Immature natural killer cell (primary cell): ENCODE measurements around the gene SLC18B1. TPM values are rescaled to one million over a fixed set of nuclear protein-coding genes. Genes with fewer than 3 reads are reported as not detected.
A peak's percentile ranks its signal among the peaks of the same experiment; 100 is the strongest.
"Not testable (repeated sequence)": the region's sequence is repeated elsewhere in the genome, so short reads cannot be mapped to it uniquely, and the experiment has no call there.

Source experiments
- DNase-seq, 3 donors: peaks; one replicate each; pipeline ENCODE4 v3.0.0; 2022; ENCODE audit warnings: mixed read lengths in 1 of 3
- H3K27ac Mint-ChIP-seq, 6 donors: one replicate each; pipeline ENCODE4 v1.8.0; 2020; ENCODE audit warnings: mixed read lengths in 6 of 6, mild to moderate bottlenecking in 5 of 6, inconsistent platforms in 4 of 6, moderate library complexity in 3 of 6
- H3K27me3 Mint-ChIP-seq, 3 donors: one replicate each; pipeline ENCODE4 v1.8.0; 2020 to 2021; ENCODE audit warnings: low read depth in 3 of 3, mild to moderate bottlenecking in 3 of 3, mixed read lengths in 3 of 3, moderate library complexity in 3 of 3, inconsistent platforms in 1 of 3
- H3K36me3 Mint-ChIP-seq, 3 donors: one replicate each; pipeline ENCODE4 v1.8.0; 2020; ENCODE audit warnings: mixed read lengths in 3 of 3, inconsistent platforms in 2 of 3, mild to moderate bottlenecking in 2 of 3
- H3K4me1 Mint-ChIP-seq, 2 donors: one replicate each; pipeline ENCODE4 v1.8.0; 2020; ENCODE audit warnings: inconsistent platforms in 2 of 2, mild to moderate bottlenecking in 2 of 2, mixed read lengths in 2 of 2, moderate library complexity in 1 of 2
- H3K4me3 Mint-ChIP-seq, 5 donors: one replicate each; pipeline ENCODE4 v1.8.0; 2020; ENCODE audit warnings: mild to moderate bottlenecking in 5 of 5, mixed read lengths in 5 of 5, inconsistent platforms in 3 of 5, moderate library complexity in 3 of 5
- H3K9me3 Mint-ChIP-seq, 6 donors: one replicate each; pipeline ENCODE4 v1.8.0; 2020; ENCODE audit warnings: mild to moderate bottlenecking in 6 of 6, mixed read lengths in 6 of 6, inconsistent platforms in 4 of 6, moderate library complexity in 3 of 6
- polyA plus RNA-seq, 3 donors: library from polyadenylated mRNA; unstranded; fragments of 300-500 nt; fragmentation: Illumina TruSeq; gene quantifications; one replicate each; pipeline ENCODE4 v1.2.3, GENCODE V29; 2021

SLC18B1 gene
- polyA plus RNA-seq, 3 donors from 2014 or later: 4.1 to 6.0 (median 4.7) TPM

DNA sequence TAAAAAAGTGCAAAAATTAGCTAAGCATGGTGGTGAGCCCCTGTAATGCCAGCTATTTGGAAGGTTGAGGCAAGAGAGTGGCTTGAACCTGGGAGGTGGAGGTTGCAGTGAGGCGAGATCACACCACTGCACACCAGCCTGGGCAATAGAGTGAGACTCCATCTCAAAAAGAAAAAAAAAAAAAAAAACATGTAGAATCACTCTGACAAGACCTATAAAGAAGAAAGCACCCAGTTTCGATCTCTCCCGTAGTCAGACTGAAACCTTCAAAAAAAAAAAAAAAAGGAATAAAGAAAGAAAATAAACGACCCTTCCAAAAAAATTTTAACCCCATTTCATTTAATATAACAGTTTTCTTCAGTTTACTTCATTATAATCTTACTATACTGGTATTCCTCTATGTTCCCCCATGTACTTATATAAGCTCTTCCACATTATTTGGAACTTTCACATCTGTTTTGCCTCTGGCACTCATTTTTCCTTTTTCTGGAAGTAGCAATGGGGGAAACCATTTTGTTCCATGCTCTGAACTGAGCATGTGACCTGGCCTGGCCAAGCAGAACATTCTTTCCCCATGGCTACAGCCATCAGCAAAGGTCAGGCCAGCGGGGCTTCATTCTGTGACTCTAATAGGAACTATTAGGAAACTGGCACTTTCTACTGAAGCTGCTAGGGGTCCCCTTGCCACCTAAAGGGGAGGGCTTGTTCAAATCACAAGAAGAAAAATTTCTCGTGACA lies 9.6 kb downstream of the SLC18B1 start:
- no peak overlapping the region for H3K4me3 Mint-ChIP-seq
- no peaks in the 10 kb centered on the region for H3K9me3 Mint-ChIP-seq
- no peak for DNase-seq
- peaks cover 3 to 16% (median 16%) of the 10 kb centered on the region in 3 donors for H3K36me3 Mint-ChIP-seq
- no peaks in the 10 kb centered on the region for H3K27me3 Mint-ChIP-seq
- H3K27ac Mint-ChIP-seq: no peak overlapping the region
- H3K4me1 Mint-ChIP-seq: no peaks in the 10 kb centered on the region

DNA sequence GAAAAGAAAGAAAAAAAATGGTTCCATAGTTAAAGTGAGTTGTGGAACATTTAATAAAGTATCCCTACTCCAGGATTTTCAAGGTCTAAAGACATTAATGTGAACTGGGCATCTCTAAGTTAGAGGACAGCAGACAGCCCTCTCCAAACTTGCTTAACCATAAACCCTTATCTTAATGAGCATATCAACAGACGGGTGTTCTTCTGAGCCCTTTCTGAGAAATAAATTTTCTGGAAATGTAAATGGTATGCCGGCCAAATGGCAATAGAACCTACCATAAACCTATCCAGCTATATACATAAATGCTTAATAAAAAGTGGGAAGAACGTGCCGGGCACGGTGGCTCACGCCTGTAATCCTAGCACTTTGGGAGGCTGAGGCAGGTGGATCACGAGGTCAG lies 12.5 kb downstream of the SLC18B1 start:
- Mint-ChIP-seq H3K9me3 (no peaks in the 10 kb centered on the region), H3K27me3 (no peaks in the 10 kb centered on the region), H3K36me3 (peaks cover 3 to 16% (median 9%) of the 10 kb centered on the region in 3 donors), H3K27ac (no peak overlapping the region), H3K4me3 (no peak overlapping the region), H3K4me1 (no peaks in the 10 kb centered on the region)
- DNase-seq: no peak

DNA sequence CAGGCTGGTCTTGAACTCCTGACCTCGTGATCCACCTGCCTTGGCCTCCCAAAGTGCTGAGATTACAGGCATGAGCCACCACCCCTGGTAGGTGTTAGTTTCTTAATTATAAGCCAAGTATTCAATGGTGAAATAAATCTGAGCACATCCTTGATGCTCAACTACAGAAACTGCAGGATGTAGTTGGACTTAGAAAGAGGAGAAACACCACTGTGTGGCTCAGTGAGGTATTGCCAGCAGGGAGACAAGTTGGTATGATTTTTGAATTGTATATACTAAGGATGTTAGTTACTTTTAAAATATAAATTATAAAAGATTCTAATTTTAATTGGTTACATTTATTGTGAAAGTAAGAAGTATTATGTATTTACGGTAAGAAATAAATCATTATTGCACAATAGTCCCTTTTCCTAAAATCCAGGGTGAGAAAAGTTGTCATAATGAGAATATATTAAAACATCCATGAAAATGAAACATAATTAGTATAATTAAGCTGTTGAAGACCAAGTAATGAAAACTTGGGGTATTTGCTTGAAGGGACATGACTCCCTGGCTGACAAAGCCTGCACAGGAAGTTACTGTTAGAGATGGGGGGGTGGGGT lies 17.6 kb downstream of the SLC18B1 start:
- H3K4me3 Mint-ChIP-seq: no peak overlapping the region
- H3K27me3 Mint-ChIP-seq: no peaks in the 10 kb centered on the region
- H3K9me3 Mint-ChIP-seq: no peaks in the 10 kb centered on the region
- H3K36me3 Mint-ChIP-seq: peaks cover 0 to 21% (median 8%) of the 10 kb centered on the region in 3 donors
- H3K4me1 Mint-ChIP-seq: no peaks in the 10 kb centered on the region
- DNase-seq: peak in 1 of 3 donors; percentile 8
- H3K27ac Mint-ChIP-seq: no peak overlapping the region

DNA sequence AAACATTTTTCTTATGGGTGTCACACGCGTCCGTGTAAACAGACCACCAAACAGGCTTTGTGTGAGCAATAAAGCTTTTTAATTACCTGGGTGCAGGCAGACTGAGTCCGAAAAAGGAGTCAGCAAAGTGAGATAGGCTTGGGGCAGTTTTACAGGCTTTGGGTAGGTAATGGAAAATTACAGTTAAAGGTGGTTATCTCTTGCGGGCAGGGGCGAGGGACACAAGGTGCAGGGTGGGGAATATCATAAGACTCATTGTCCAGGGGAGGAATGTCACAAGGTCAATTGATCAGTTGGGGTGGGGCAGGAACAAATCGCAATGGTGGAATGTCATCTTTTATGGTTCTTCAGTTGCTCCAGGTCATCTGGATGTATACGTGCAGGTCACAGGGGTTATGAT lies 20.6 kb downstream of the SLC18B1 start:
- not testable (repeated sequence) for H3K4me3 Mint-ChIP-seq, H3K9me3 Mint-ChIP-seq, H3K27me3 Mint-ChIP-seq, DNase-seq, H3K4me1 Mint-ChIP-seq, H3K27ac Mint-ChIP-seq
- peaks cover 0 to 21% (median 8%) of the 10 kb centered on the region in 3 donors for H3K36me3 Mint-ChIP-seq

DNA sequence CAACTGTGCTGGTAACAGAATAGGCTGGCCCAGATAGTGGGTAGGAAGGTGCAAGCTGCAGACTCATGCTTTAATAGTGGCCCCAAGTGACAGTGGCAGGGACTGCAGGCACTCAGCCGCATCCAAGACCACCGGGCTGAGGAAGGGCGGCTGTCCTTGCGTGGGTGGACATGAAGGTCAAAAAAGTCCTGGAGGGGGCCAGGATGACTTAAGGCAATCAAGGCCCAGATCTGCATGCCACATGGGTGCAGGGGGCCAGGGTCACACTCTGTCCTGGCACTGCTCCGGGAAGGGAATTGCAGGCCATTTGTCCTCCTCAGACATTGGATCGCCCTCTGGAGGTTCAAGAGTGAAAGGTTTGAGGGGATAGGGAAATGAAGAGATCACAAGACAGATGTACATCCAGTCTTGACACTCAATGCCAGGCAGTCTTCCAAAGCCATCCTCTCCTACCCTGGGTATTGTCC lies 30.4 kb downstream of the SLC18B1 start:
- peaks cover 14 to 17% of the 10 kb centered on the region in 2 donors for H3K4me1 Mint-ChIP-seq
- peak overlapping the region in 1 of 5 donors; percentile 25 for H3K4me3 Mint-ChIP-seq
- peaks cover 0 to 4% (median 2%) of the 10 kb centered on the region in 3 donors for H3K27me3 Mint-ChIP-seq
- DNase-seq: peak; percentile 14 to 27 (median 21)
- H3K9me3 Mint-ChIP-seq: no peaks in the 10 kb centered on the region
- no peak overlapping the region for H3K27ac Mint-ChIP-seq
- peaks cover 4 to 18% (median 7%) of the 10 kb centered on the region in 3 donors for H3K36me3 Mint-ChIP-seq

DNA sequence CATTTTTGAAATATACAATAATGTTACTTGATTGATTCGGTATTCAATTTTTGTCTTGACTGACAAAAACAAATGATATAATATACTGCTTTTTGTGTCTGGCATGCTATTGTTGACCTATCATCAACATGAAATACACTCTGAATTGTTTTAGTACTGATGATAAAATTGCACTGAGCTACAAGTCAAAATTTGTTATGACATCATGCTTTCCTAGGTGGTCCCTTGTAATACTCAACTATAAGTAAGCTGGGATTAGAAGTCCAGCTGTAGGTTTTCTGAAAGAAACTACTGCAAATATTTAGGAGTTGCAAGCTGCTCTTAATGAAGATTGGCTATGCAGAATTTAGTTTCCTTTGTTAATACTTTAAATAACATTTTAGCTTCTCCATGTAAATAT lies 32.9 kb downstream of the SLC18B1 start:
- H3K27me3 Mint-ChIP-seq: peaks cover 0 to 4% (median 2%) of the 10 kb centered on the region in 3 donors
- H3K9me3 Mint-ChIP-seq: no peaks in the 10 kb centered on the region
- H3K4me3 Mint-ChIP-seq: no peak overlapping the region
- no peak overlapping the region for H3K27ac Mint-ChIP-seq
- DNase-seq: no peak
- peaks cover 3 to 13% (median 4%) of the 10 kb centered on the region in 3 donors for H3K36me3 Mint-ChIP-seq
- peaks cover 34 to 37% of the 10 kb centered on the region in 2 donors for H3K4me1 Mint-ChIP-seq

DNA sequence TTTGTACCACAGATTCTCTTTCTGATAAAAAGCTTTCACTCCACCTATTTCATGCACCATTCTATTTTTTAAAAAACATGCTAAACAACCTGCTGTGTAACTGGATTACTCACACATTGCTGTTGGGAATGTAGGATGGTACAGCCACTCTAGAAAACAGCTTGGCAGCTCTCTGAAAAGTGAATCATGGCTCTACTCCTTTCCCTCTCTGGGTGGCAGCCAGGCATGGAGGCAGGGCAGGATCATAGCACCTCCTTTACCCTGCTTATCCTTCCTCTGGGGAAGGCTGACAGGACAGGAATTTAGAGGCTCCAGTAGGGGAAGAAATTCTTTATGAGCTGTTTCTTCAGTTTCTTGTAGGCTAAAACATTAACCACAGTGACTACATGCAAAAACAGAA lies 34.1 kb downstream of the SLC18B1 start:
- peaks cover 0 to 17% (median 4%) of the 10 kb centered on the region in 3 donors for H3K36me3 Mint-ChIP-seq
- no peak for DNase-seq
- no peaks in the 10 kb centered on the region for H3K9me3 Mint-ChIP-seq
- peak overlapping the region in 2 of 5 donors; percentile 85 to 87 for H3K4me3 Mint-ChIP-seq
- peaks cover 40 to 49% of the 10 kb centered on the region in 2 donors for H3K4me1 Mint-ChIP-seq
- peak overlapping the region in 5 of 6 donors; percentile 30 to 77 (median 60) for H3K27ac Mint-ChIP-seq
- H3K27me3 Mint-ChIP-seq: peaks cover 0 to 4% (median 2%) of the 10 kb centered on the region in 3 donors

DNA sequence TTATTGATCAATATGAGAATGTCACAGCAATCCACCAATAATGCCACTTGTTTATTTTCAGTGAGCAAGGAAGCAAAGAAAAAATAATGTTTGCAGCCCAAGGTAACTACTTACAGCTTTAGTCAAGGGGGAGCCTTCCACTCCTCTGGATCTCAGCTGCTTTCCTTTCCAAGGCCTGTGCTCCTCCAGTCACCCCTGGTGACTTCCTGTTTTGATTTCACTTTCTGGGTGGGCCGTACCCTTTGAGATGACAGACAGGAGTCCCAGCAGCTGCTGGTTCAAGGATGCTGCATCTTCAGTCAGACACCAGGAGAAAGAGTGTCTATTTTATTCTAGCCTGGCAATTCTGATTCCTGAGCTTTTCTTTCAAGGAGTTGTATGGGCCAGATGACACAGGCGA lies 35.2 kb downstream of the SLC18B1 start:
- no peaks in the 10 kb centered on the region for H3K9me3 Mint-ChIP-seq
- peaks cover 40 to 50% of the 10 kb centered on the region in 2 donors for H3K4me1 Mint-ChIP-seq
- H3K27me3 Mint-ChIP-seq: peaks cover 0 to 4% (median 2%) of the 10 kb centered on the region in 3 donors
- peak overlapping the region; percentile 83 to 90 (median 85) for H3K4me3 Mint-ChIP-seq
- peaks cover 0 to 15% (median 4%) of the 10 kb centered on the region in 3 donors for H3K36me3 Mint-ChIP-seq
- DNase-seq: peak; percentile 50 to 63 (median 60)
- H3K27ac Mint-ChIP-seq: peak overlapping the region; percentile 43 to 84 (median 74)

DNA sequence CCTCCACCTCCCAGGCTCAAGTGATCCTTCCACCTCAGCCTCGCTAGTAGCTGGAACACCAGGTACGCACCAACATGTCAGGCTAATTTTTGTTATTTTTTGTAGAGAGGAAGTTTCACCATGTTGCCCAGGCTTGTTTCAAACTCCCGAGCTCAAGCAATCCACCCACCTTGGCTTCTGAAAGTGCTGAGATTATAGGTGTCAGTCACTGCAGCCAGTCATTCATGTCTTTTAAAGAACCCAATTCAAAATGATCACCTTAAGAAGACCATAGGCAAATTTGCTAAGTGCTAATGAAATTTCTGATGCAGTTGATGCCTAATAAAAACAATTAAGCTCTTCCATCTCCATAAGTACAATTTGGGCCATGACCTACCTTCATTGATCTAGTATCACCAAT lies 38.2 kb downstream of the SLC18B1 start:
- Mint-ChIP-seq H3K27ac (peak overlapping the region in 2 of 6 donors; percentile 5 to 27), H3K4me3 (peak overlapping the region in 1 of 5 donors; percentile 5), H3K36me3 (peaks cover 6 to 21% (median 9%) of the 10 kb centered on the region in 3 donors), H3K27me3 (no peaks in the 10 kb centered on the region), H3K4me1 (peaks cover 36 to 50% of the 10 kb centered on the region in 2 donors), H3K9me3 (no peaks in the 10 kb centered on the region)
- no peak for DNase-seq

DNA sequence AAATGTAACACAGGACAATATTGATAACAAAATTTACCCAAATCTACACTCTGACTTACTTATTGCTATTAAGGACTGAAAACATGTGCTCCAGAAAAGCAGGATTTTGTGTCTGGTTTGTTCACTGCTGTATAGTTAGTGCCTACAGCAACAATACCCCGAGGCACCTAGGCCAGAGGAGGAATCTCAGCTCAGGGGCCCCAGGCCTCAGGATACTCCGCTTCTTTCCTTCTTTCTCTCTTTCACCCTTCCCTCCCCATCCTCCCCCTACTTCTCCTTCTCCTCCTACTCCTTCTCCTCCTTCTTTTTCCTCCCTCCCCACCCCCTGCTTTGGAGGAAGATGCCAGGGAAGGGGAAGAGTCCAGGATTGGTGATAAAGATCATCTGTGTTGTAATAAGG lies 39.7 kb downstream of the SLC18B1 start:
- Mint-ChIP-seq H3K4me1 (peaks cover 29 to 42% of the 10 kb centered on the region in 2 donors), H3K36me3 (peaks cover 6 to 28% (median 13%) of the 10 kb centered on the region in 3 donors), H3K27me3 (no peaks in the 10 kb centered on the region), H3K27ac (no peak overlapping the region), H3K4me3 (no peak overlapping the region), H3K9me3 (no peaks in the 10 kb centered on the region)
- DNase-seq: no peak

DNA sequence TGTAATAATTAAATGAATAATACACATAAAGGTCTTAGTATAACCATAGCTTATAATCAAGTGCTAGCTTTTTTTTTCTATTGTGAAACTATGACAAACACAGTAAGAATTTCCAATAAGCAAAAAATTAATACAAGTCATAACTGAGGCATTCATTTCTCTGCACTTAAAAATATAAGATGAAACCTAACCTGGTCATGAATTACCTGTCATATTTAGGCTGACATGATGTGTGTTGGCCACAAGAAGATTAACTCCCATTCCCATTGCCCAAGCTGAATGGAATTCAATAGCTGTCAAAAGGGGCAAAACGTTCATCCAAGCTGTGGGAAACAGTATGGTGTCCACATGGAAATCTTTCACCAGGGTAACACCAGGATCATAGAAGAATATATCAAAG lies 46.2 kb downstream of the SLC18B1 start:
- Mint-ChIP-seq H3K27me3 (no peaks in the 10 kb centered on the region), H3K36me3 (peaks cover 26 to 65% (median 30%) of the 10 kb centered on the region in 3 donors), H3K9me3 (no peaks in the 10 kb centered on the region), H3K27ac (no peak overlapping the region), H3K4me1 (peaks cover 15 to 22% of the 10 kb centered on the region in 2 donors), H3K4me3 (no peak overlapping the region)
- DNase-seq: no peak

DNA sequence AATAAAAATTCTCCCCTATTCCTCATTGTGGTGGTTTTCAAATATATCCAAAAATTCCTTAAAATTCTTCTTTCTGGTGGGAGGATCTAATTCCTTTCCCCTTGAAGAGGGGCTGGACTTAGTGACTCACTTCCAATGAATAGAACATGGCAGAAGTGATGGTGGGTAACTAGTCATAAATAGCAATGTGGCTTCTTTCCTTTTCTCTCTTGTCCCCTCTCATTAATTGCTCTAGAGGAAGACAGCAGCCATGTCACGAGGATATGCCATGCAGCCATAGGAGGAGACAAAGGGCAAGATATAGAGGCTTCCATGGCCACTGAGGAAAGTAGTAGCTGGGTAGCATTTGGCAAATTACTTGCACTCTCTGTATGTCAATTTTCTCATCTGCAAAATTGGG lies 46.6 kb downstream of the SLC18B1 start:
- H3K27me3 Mint-ChIP-seq: no peaks in the 10 kb centered on the region
- H3K4me1 Mint-ChIP-seq: peaks cover 17 to 22% of the 10 kb centered on the region in 2 donors
- DNase-seq: no peak
- peak overlapping the region in 1 of 6 donors; percentile 44 for H3K27ac Mint-ChIP-seq
- H3K4me3 Mint-ChIP-seq: no peak overlapping the region
- H3K36me3 Mint-ChIP-seq: peaks cover 29 to 68% (median 32%) of the 10 kb centered on the region in 3 donors
- no peaks in the 10 kb centered on the region for H3K9me3 Mint-ChIP-seq

DNA sequence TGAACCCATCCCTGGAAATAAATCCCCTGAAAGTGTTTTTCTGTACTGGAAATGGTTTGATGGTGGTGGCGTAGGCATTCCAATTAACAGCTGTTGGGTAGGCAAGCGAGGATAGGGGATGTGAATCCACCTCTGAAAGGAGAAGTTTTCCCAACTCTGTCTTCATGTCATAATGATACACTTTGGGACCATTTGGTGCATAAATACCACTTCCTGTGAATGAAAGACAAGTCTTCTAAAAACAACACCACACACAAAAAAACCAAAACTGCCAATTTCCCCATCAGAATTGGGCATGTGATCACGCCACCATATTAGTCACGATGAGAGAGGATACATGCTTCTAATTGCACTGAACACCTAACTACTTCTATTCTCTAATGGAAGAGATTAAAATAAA lies 47.1 kb downstream of the SLC18B1 start:
- peaks cover 31 to 73% (median 36%) of the 10 kb centered on the region in 3 donors for H3K36me3 Mint-ChIP-seq
- no peaks in the 10 kb centered on the region for H3K9me3 Mint-ChIP-seq
- peaks cover 0 to 2% (median 0%) of the 10 kb centered on the region in 3 donors for H3K27me3 Mint-ChIP-seq
- peaks cover 22% of the 10 kb centered on the region in 2 donors for H3K4me1 Mint-ChIP-seq
- no peak for DNase-seq
- no peak overlapping the region for H3K4me3 Mint-ChIP-seq
- H3K27ac Mint-ChIP-seq: peak overlapping the region in 1 of 6 donors; percentile 35
